DOHH2 (cell line): ENCODE measurements around the gene MTARC2.

Source experiments
- EZH2phosphoT487 ChIP-seq: fragments of 200-600 bp; sonication (generic); IDR thresholded peaks from 2 replicates; pipeline ENCODE4 v1.6.1; 2017; ENCODE audit warnings: borderline replicate concordance, mild to moderate bottlenecking, antibody characterized with exemption, low read length, moderate library complexity, mixed read lengths
- TF ChIP-seq, protein P1 (sequence below): fragments of 200-600 bp; sonication (generic); IDR thresholded peaks from one replicate; pipeline ENCODE4 v1.5.1; 2014; ENCODE audit warnings: antibody characterized with exemption, mild to moderate bottlenecking, low read depth, low read length; ENCODE audit not compliant: poor library complexity, severe bottlenecking

- TF ChIP-seq, protein P1, sequence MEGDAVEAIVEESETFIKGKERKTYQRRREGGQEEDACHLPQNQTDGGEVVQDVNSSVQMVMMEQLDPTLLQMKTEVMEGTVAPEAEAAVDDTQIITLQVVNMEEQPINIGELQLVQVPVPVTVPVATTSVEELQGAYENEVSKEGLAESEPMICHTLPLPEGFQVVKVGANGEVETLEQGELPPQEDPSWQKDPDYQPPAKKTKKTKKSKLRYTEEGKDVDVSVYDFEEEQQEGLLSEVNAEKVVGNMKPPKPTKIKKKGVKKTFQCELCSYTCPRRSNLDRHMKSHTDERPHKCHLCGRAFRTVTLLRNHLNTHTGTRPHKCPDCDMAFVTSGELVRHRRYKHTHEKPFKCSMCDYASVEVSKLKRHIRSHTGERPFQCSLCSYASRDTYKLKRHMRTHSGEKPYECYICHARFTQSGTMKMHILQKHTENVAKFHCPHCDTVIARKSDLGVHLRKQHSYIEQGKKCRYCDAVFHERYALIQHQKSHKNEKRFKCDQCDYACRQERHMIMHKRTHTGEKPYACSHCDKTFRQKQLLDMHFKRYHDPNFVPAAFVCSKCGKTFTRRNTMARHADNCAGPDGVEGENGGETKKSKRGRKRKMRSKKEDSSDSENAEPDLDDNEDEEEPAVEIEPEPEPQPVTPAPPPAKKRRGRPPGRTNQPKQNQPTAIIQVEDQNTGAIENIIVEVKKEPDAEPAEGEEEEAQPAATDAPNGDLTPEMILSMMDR = no peak
- TF ChIP-seq EZH2phosphoT487 = no peak
Measured at GRCh38 chr1:220770245-220770913, 22.3 kb downstream of the MTARC2 start.
